HUES64 (cell line): ENCODE measurements around the gene FARP2.
"Not testable (repeated sequence)": the region's sequence is repeated elsewhere in the genome, so short reads cannot be mapped to it uniquely, and the experiment has no call there.

Experiments
- H3K27ac ChIP-seq: 2 replicates; pipeline ENCODE4 v1.7.0; 2013; ENCODE audit warnings: low read depth, low read length, inconsistent platforms
- H3K27me3 ChIP-seq: 2 replicates; pipeline ENCODE4 v1.6.1; 2013; ENCODE audit warnings: mild to moderate bottlenecking, low read length; ENCODE audit not compliant: insufficient read depth
- H3K36me3 ChIP-seq: 2 replicates; pipeline ENCODE4 v1.6.1; 2013; ENCODE audit warnings: mild to moderate bottlenecking, low read length; ENCODE audit not compliant: insufficient read depth
- H3K4me1 ChIP-seq: 2 replicates; pipeline ENCODE4 v1.6.1; 2013; ENCODE audit warnings: mild to moderate bottlenecking, low read length, moderate library complexity; ENCODE audit not compliant: insufficient read depth
- H3K4me3 ChIP-seq: 2 replicates; pipeline ENCODE4 v1.5.1; 2013; ENCODE audit warnings: mild to moderate bottlenecking, low read length, moderate library complexity
- H3K9ac ChIP-seq: 2 replicates; pipeline ENCODE4 v1.6.1; 2013; ENCODE audit warnings: mild to moderate bottlenecking, low read depth, low read length
- H3K9me3 ChIP-seq: 2 replicates; pipeline ENCODE4 v1.6.1; 2013; ENCODE audit warnings: low read depth, low read length; ENCODE audit not compliant: insufficient read depth
- WGBS: fragments of 150-250, 120-280 bp; methylation state at CpG from one replicate; pipeline ENCODE4 v1.1.7; 2013; ENCODE audit warnings: missing lambda C conversion rate; 5-methylcytosine and 5-hydroxymethylcytosine counted together

FARP2 gene

DNA sequence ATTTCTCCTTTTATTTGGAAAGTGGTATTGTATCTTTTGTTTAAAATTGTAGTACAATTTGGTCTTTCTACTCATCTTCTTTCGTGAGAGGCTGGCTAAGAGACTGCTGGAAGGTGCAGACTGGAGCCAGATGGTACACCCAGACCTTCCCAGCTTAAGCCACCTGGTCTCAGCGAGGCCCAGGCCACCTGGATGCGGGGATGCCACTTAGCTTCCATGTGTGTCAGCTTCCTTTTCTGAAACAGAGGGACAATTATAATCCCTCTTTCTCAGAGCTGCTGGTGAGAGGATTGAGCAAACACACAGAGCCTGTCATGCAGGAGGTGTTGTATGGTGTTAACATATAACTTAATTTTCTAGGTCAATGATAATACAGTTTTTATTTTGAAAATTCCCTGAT is 17.4 kb downstream of the FARP2 start:
- H3K4me1 ChIP-seq, result no peaks in the 10 kb centered on the region

GRCh38 chr2:241373906-241374305 is 17.8 kb downstream of the FARP2 start:
- not testable (repeated sequence) for H3K27ac ChIP-seq, H3K27me3 ChIP-seq, H3K9ac ChIP-seq, H3K4me1 ChIP-seq, H3K4me3 ChIP-seq, H3K9me3 ChIP-seq
- peaks cover 25% of the 10 kb centered on the region for H3K36me3 ChIP-seq
- 96% methylated on average over 5 of the region's 6 CpGs for WGBS

More for the DNA sequence above, 17.4 kb downstream of the FARP2 start:
- no peaks in the 10 kb centered on the region for H3K9me3 ChIP-seq
- no peak overlapping the region for H3K9ac ChIP-seq
- 95% methylated on average over 3 of the region's 3 CpGs for WGBS
- H3K4me3 ChIP-seq, result no peak overlapping the region
- H3K27me3 ChIP-seq, result no peaks in the 10 kb centered on the region
- no peak overlapping the region for H3K27ac ChIP-seq
- peaks cover 25% of the 10 kb centered on the region for H3K36me3 ChIP-seq

DNA sequence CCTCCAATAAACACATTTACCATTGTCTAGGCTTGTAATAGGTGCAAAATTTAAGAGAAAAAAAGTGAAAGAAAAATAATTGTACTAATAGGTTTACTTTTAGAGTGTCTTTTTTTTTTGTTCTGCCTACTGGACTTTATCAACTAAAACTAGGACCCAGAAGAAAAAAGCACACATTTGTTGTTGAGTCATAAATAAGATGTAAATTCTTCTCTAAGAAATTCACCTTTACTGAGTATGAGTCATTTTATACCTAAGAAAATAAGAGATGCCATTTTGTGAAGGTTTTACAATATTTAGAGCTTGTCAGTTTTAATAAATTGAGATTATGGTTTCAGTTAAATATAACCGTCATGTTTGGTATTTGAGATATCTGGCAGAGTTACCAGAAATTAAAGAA is 19.2 kb downstream of the FARP2 start:
- Histone ChIP-seq H3K4me1 (no peaks in the 10 kb centered on the region), H3K36me3 (peaks cover 25% of the 10 kb centered on the region), H3K9ac (no peak overlapping the region), H3K9me3 (no peaks in the 10 kb centered on the region), H3K27me3 (no peaks in the 10 kb centered on the region), H3K4me3 (no peak overlapping the region), H3K27ac (no peak overlapping the region)
- 95% methylated on average over 1 of the region's 1 CpG for WGBS

- Histone ChIP-seq H3K4me3 (no peak overlapping the region), H3K36me3 (peaks cover 26% of the 10 kb centered on the region), H3K27ac (no peak overlapping the region), H3K4me1 (no peaks in the 10 kb centered on the region), H3K27me3 (no peaks in the 10 kb centered on the region), H3K9ac (no peak overlapping the region), H3K9me3 (no peaks in the 10 kb centered on the region)
- 100% methylated on average over 2 of the region's 2 CpGs for WGBS
Measured at GRCh38 chr2:241376808-241377207, 20.7 kb downstream of the FARP2 start.

DNA sequence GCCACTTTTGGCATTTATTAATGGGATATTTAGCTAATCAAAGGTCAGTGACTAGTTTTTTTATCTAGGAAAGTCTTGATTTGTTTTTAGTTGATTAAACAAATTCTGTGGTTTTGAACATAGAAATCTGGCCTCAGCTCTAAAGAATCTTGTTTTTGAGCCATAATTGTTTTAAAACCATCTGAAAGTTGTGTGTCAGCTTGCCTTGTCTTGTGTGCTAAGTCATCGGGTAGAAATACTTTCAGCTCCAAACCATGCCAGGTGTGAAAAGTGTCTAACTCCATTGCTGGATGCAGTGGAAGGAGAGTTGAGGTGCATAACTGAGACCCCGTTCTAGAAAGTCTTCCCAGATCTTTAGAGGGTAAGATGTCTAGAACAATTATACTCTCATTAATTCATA is 22.7 kb downstream of the FARP2 start:
- H3K27ac ChIP-seq, result no peak overlapping the region
- no peak overlapping the region for H3K4me3 ChIP-seq
- no peaks in the 10 kb centered on the region for H3K4me1 ChIP-seq
- H3K9ac ChIP-seq, result no peak overlapping the region
- H3K9me3 ChIP-seq, result no peaks in the 10 kb centered on the region
- WGBS, result 100% methylated on average over 1 of the region's 2 CpGs
- H3K27me3 ChIP-seq, result no peaks in the 10 kb centered on the region
- peaks cover 29% of the 10 kb centered on the region for H3K36me3 ChIP-seq

- no peak overlapping the region for H3K4me3 ChIP-seq
- no peak overlapping the region for H3K27ac ChIP-seq
Measured at GRCh38 chr2:241379481-241380480, 23.7 kb downstream of the FARP2 start.

DNA sequence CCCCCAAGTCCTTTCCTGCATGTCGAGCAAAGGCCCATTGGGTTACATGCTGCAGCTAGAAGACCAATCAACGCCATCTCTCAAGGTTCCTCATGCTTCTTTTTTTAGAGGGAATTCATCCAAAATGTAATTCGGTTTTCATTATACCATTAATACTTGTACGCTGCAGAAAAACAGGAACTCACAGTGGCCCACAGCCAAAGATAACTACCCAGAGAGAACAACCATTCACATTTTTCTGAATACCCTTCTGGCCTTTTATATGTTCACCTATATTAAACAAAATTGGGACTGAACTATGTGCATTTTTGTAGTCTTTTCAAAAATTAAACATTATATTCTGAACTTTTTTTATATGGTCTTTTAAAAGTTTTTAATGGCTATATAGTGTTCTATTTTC is 25.8 kb downstream of the FARP2 start:
- no peak overlapping the region for H3K27ac ChIP-seq
- WGBS, result 95% methylated on average over 4 of the region's 4 CpGs
- no peak overlapping the region for H3K4me3 ChIP-seq
- no peak overlapping the region for H3K9ac ChIP-seq
- peaks cover 11% of the 10 kb centered on the region; the same call in 1 of the 2 replicates for H3K36me3 ChIP-seq
- no peaks in the 10 kb centered on the region for H3K27me3 ChIP-seq
- H3K9me3 ChIP-seq, result no peaks in the 10 kb centered on the region
- H3K4me1 ChIP-seq, result peaks cover 4% of the 10 kb centered on the region; the same call in 1 of the 2 replicates

More at GRCh38 chr2:241379481-241380480, 23.7 kb downstream of the FARP2 start:
- 90% methylated on average over 9 of the region's 9 CpGs for WGBS
- Histone ChIP-seq H3K36me3 (peaks cover 20% of the 10 kb centered on the region), H3K9ac (no peak overlapping the region), H3K4me1 (no peaks in the 10 kb centered on the region), H3K27me3 (no peaks in the 10 kb centered on the region), H3K9me3 (no peaks in the 10 kb centered on the region)

GRCh38 chr2:241385450-241385849 is 29.4 kb downstream of the FARP2 start:
- H3K9ac ChIP-seq, H3K9me3 ChIP-seq, H3K4me1 ChIP-seq, H3K27ac ChIP-seq, H3K27me3 ChIP-seq, H3K4me3 ChIP-seq: not testable (repeated sequence)
- WGBS, result 92% methylated on average over 7 of the region's 7 CpGs
- H3K36me3 ChIP-seq, result peaks cover 11% of the 10 kb centered on the region; the same call in 1 of the 2 replicates

DNA sequence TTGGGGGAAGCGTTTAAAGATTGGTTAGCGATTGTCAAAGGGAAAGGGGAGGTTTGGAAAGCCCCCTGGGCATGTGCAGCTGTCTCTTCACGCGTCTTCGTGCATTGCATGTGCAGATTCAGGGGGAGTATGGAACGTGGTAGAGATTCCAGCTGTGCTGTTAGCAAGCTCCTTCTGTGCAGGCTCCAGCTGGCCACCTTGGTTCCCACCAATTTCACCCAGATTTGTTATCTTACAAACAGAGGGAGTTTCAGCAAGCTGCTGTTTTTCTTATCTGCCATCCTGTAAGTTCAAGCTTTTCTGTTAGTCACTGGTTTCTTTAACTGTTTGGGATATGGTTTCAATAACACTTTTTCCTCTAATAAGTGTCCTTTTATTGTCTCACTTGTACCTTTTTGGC is 30.4 kb downstream of the FARP2 start:
- Histone ChIP-seq H3K36me3 (peaks cover 11% of the 10 kb centered on the region; the same call in 1 of the 2 replicates), H3K9ac (no peak overlapping the region), H3K27ac (no peak overlapping the region), H3K4me1 (peaks cover 4% of the 10 kb centered on the region; the same call in 1 of the 2 replicates), H3K27me3 (no peaks in the 10 kb centered on the region), H3K9me3 (no peaks in the 10 kb centered on the region), H3K4me3 (no peak overlapping the region)
- WGBS, result 90% methylated on average over 6 of the region's 6 CpGs

- Histone ChIP-seq H3K9me3 (no peaks in the 10 kb centered on the region), H3K4me3 (no peak overlapping the region), H3K27me3 (no peaks in the 10 kb centered on the region), H3K36me3 (no peaks in the 10 kb centered on the region; the same call in 1 of the 2 replicates), H3K4me1 (peaks cover 4% of the 10 kb centered on the region; the same call in 1 of the 2 replicates), H3K9ac (no peak overlapping the region), H3K27ac (no peak overlapping the region)
- WGBS, result 50% methylated on average over 1 of the region's 2 CpGs
Measured at GRCh38 chr2:241389697-241390096, 33.6 kb downstream of the FARP2 start.

DNA sequence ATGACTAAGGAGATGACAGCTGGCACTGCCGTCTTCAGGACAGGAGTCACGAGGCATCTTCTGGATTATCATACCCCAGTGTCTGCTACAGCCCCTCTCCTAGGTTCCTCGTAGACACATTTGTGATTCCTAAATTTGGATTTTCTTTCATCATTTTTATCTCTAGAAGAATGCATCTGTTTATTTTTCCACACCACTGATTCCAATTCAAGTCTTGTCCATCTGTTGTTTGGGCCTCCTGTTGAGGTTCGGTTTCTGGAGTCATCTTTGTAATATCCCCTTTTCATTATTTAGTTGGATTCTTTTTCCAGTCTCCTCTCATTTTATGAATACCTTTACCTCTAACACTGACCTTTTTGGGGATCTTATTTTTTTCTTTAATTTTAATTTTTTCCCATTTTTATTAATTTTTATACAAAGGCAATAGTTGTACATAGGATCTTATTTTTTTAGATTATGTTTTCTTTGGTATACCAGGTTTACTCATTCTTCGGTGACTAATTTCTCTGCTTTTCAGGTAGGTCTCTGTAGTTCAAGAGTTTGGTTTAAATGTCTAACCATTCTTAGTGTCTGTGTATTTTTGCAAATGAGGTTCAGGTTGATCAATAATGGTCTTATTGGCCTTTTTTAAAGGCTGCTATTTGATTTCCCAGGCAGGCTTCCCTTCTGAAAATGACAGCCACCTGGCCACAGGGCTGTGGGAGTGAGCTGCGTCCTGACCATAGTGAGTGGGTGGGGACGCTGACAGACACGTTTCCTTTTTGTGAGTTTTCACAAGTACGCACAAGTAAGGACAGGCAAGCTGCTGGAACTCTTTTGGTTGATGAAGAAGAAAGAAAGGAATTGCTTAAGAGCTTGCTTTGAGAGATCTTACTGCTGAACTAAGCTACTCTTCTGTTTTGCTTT is 34.5 kb downstream of the FARP2 start:
- H3K4me3 ChIP-seq, result no peak overlapping the region
- peaks cover 5% of the 10 kb centered on the region; the same call in 1 of the 2 replicates for H3K36me3 ChIP-seq
- peaks cover 4% of the 10 kb centered on the region; the same call in 1 of the 2 replicates for H3K4me1 ChIP-seq
- no peak overlapping the region for H3K9ac ChIP-seq
- no peak overlapping the region for H3K27ac ChIP-seq
- no peaks in the 10 kb centered on the region for H3K9me3 ChIP-seq
- H3K27me3 ChIP-seq, result no peaks in the 10 kb centered on the region
- WGBS, result 95% methylated on average over 9 of the region's 9 CpGs
